Daoy (cell line): ENCODE data around the gene MUC20. TPM values are rescaled to one million over a fixed set of nuclear protein-coding genes. Genes with fewer than 3 reads are reported as not detected.
"Not testable (repeated sequence)": the region's sequence is repeated elsewhere in the genome, so short reads cannot be mapped to it uniquely, and the experiment has no call there.

Experiments used
- DNase-seq: peaks from one replicate; pipeline ENCODE4 v3.0.0-alpha.2; 2015; ENCODE audit warnings: low read depth
- total RNA-seq: library from RNA; depleted of rRNA; stranded (reverse); fragments of >200 nt; shearing (Covaris generic); gene quantifications from 2 replicates; pipeline ENCODE4 v1.2.3, GENCODE V29; 2014

MUC20 gene
- total RNA-seq, 1 experiment from 2014 or later: not detected

DNA sequence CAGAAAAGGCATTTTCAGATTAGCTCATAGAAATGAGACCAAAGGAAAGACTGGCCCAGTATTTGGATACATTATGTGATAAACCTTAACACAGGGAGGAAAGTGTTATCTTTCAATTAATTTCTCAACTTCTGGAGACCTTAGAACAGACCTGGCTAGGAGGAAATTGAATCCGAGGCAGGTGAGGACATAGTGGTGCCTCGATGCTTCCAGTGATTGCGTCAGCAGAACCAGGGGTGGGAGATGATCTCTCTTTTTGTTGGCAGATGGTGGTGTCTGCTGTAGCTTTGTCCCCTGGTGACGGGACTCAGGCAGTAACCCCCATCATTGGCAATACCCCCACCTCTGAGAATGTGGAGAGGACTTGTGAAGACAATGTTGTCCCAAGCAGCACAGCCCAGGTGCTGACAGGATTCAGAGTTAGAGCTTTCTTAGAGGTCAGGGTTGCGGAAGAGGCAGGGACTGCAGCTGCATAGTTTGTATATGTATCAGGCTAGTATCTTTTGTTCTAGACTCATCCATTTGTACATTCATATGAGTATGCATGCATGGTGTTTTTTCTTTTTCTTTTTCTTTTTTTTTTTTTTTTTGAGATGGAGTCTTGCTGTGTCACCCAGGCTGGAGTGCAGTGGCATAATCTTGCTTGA is 27.9 kb upstream of the MUC20 start:
- no peak for DNase-seq

DNA sequence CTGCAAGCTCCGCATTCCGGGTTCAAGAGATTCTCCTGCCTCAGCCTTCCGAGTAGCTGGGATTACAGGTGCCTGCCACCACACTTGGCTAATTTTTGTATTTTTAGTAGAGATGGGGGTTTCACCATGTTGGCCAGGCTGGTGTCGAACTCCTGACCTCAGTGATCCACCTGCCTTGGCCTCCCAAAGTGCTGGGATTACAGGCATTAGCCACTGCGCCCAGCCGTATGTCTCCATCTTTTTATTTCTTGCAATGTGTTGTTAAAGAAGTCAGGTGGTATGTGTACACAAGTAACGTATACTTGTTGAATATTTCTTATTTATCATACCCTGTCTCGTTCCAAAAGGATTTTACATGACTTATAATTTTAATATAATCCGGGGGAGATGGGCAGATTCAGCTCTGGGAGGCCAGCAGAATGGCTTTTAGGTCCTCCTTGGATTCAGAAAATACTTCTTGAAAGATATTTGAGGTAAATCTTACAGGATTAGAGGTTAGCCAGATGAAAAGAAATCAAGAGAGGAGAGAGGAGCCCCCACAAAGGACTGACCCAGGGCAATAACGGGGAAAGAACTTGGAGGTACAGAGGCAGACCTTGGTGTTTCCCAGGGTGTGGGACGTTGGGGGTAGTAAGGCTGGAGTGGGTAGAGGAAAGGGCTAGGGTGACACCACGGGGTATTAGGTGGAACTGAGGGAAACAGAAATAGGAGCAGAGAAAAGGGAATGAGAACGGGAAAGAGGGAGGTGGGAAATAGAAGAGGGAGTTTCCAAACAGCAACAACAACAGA is 27.2 kb upstream of the MUC20 start:
- no peak for DNase-seq

DNA sequence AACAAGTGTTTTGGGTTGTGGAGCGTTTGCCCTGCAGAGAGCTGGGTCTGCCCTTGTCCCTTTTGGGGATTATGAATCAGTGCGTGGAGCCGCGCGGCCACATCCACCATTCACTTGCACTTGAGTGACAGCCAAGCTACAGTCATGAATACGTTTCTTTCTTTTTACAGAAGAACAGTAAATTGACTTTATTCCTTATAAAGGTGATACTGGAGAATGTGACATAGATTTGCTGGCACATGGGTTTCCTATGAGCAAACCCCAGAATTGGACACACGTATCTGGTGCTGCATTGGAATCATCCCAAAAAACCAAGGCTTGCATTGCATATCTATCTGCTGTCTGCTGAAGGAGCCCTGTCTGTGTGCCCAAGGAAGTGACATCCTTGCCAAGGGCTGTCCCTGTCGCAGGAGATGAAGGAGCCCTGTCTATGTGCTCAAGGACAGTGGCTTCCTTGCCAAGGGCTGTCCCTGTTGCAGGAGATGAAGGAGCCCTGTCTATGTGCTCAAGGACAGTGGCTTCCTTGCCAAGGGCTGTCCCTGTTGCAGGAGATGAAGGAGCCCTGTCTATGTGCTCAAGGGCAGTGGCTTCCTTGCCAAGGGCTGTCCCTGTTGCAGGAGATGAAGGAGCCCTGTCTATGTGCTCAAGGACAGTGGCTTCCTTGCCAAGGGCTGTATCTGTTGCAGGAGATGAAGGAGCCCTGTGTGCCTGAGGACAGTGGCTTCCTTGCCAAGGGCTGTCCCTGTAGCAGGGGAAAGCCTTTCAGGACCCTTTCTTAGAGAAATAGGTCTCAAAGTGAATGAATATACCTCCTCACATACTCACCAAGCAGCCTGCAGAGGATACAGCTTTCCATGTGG is 26.3 kb upstream of the MUC20 start:
- not testable (repeated sequence) for DNase-seq

DNA sequence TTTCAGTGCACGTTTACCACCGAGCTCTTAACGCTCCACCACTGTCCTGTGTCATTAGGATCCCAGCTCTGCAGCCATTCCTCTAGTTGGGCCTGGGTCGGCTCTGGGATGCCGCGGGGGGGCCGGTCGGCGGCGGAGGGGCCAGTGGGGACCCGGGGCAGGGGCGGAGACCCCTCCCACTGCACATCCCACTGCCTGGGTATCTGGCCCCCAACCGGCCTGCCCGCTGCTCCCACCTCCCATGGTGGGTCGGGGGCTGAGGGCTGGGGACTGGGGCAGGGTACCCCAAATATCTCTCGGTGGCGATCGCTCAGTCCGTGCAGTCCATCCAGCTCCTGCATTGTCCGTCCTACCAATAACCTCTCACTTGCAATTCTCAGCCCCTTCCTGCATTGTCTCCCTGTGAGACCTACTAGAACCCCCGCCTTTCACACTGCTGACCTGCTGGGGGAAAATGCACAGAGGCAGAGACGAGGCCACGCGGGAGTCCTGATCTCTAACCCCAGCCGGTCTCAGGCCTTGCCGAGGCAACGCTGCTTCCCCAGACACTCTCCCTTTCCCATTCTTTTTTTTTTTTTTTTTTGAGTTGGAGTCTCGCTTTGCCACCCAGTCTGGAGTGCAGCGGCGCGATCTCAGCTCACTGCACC is 24.0 kb upstream of the MUC20 start:
- DNase-seq: no peak

DNA sequence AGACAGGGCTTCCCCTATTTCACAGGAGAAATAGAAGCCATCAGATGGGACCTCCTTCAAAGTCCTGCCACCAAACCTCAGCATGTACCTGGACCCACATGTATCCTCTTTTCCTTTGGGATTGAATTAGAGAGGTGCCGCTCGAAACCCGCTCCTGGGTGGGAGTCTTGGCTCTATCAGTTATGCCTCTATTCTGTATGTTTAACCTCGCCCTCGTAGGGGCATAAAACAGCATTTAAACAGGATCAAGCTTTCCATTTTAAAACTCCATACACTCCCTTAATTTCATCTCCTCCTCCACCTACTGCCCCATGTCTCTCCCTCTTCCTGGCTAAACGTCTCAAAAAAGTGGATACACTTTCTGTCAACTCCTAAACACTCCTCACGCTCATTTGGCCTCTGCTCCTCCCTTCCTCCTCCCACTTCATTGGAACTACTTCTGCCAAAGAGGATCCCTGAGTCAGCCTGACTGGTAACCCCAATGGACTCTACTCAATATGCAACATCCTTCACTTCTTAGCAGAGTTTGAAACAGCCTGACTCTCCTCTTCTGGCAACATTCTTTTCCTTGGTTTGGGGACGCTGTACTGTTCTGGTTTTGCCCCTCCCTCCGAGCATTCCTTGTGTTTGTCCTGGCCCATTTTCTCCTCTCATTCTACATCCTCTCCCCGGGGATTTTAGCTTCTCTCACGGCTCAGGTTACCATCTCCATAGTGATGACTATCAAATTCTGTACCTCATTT is 23.0 kb upstream of the MUC20 start:
- DNase-seq: peak; percentile 66

DNA sequence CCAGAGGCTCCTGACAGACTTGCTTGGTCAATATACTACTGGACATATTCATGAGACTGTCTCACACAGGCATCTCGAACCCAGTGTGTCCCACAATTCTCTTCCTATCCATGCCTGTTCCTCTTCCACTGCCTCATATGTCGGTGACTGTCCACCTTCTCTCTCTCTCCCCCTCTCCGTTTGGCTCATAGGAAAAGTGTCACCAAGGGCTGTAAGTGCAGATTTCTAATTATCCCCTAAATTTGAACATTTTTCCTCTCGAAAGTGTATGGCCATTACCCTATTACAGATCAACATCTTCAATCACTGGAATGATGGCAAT is 22.5 kb upstream of the MUC20 start:
- no peak for DNase-seq

DNA sequence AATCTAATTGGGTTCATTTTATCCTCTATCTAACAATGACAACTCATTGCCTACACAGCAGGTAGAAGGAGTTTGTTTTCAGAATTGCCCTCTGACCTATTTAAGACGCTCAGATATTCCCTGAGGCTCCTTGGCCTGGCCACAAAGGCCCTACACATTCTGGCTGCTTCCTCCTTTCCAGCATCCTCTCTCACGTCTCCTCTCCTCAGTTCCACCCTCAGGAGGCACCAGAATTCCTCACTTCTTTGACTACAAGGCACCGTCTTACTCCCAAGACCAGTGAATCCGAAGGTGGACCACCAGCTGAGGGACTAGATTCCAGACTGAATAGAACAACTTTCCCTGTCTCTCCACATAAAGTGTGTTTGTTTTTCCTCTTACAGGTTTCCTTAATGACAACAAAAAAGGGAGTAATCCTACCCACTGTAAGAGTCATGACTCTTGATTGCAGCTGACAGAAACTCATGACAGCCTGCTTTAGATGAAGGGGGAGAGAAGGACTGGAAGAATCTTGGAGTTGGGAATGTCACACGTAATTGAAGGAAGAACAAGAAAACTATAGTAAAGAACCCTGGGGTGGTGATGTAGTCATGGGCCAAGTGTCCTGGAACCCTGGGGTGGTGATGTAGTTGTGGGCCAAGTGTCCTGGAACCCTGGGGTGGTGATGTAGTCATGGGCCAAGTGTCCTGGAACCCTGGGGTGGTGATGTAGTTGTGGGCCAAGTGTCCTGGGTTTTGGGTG is 22.0 kb upstream of the MUC20 start:
- no peak for DNase-seq

DNA sequence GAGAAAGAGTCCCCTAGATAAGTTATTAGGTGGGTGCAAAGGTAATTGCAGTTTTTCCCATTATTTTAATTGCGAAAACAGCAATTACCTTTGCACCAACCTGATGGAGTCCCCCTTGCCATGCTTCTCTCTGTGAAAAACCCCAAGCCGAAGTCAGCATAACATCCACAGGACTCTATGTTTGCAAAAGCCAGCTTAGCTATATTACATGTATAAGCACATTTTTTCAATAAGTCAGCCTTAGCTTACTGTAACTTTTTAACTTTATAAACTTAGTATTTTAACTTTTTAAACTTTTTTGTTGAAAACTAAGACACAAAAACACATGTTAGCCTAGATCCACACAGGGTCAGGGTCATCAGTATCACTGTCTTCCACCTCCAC is 21.4 kb upstream of the MUC20 start:
- DNase-seq: no peak

DNA sequence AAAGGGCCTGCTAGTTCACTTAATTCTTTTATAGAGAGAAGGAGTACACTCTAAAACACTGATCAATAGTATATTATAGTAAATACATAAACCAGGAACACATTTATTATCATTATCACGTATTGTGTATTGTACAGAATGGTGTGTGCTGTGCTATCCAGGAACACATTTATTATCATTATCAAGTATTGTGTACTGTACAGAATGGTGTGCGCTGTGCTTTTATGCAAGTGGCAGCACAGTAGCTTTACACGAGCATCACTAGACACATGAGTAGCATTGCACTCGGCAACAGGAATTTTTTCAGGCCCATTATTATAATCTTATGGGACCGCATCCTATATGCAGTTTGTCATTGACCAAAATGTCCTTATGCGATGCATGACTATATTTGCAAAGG is 20.9 kb upstream of the MUC20 start:
- DNase-seq: no peak

DNA sequence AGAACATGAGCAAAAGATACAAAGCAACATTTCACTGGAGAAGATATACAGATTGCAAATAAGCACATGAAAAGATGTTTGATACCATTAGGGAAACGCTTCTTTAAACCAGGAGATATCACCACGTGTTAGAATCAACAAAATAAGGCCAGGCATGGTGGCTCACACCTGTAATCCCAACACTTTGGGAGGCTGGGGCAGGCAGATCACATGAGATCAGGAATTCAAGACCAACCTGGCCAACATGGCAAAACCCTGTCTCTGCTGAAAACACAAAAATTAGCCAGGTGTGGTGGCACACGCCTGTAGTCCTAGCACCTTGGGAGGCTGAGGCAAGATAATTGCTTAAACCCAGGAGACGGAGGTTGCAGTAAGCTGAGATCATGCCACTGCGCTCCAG is 20.5 kb upstream of the MUC20 start:
- DNase-seq: no peak

DNA sequence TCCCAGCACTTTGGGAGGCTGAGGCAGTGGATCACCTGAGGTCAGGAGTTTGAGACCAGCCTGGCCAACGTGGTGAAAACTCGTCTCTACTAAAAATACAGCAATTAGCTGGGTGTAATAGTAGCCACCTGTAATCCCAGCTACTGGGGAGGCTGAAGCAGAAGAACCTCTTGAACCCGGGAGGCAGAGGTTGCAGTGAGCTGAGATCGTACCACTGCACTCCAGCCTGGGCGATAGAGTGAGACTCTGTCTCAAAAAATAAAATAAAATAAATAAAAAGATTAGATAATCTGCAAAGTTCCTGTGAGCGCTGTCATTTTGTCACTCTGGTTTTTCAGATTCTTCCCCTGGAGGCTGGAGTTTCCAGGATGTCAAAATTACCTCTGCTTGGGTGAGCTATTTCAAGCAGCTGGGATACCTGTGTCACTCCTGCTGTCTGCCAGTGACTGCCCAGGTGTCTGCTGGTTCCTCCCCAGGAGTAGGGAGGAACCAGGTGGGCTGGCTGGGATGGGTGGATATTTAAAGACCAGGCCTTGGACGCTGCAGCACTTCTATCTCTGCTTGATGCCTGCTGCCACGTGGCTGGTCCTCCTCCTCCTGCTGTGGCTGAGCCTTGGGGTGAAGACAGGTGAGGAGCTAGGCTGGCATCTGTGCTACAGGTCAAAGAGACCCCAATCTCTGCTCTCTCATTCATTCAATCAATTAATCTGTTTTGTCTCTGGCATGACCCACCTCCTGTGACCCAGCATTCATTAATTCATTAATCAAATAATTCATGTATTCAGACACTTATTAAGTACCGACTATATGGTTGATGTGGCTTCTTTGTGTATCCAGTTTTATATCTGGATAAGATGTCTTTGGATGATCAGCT is 19.5 kb upstream of the MUC20 start:
- DNase-seq: no peak

DNA sequence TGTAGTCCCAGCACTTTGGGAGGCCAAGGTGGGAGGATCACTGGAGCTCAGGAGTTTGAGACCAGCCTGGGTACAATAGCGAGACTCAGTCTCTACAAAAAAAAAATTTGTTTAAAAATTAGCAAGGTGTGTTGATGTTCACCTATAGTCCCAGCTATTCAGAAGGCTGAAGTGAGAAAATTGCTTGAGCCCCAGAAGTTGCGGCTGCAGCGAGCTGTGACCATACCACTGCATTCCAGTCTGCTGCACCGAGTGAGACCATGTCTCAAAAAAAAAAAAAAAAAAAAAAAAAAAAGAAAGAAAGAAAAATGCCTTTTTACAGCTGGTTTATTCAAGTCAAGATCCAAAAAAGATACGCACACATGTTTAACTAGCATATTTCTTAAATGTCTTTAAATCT is 17.0 kb upstream of the MUC20 start:
- DNase-seq: no peak

DNA sequence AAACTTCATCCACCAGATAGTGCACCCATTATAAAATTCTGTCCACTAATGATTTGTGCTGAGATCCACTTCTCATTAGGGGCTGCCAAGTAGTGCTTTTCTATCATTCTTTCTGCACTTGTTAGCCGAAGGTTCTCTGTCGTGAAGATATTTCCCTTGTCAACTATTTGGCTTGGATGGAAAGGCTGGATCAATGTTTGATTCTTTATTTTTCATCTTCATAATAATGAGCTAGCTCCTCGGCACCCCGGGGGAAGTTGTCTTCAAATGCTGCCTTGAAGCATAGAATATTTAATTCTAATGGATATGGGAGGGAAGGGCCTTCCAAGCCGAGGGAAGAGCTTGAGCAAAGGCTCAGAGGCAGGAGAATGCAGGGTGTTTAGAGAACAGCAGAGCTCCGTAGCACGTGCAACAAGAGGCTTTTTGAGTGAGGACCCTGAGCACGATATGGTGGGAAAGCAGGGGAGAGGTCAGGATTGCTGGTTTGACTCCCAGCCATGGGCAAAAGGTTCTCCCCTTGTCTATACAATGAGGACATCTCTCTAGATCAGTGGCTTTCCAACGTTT is 16.3 kb upstream of the MUC20 start:
- no peak for DNase-seq

DNA sequence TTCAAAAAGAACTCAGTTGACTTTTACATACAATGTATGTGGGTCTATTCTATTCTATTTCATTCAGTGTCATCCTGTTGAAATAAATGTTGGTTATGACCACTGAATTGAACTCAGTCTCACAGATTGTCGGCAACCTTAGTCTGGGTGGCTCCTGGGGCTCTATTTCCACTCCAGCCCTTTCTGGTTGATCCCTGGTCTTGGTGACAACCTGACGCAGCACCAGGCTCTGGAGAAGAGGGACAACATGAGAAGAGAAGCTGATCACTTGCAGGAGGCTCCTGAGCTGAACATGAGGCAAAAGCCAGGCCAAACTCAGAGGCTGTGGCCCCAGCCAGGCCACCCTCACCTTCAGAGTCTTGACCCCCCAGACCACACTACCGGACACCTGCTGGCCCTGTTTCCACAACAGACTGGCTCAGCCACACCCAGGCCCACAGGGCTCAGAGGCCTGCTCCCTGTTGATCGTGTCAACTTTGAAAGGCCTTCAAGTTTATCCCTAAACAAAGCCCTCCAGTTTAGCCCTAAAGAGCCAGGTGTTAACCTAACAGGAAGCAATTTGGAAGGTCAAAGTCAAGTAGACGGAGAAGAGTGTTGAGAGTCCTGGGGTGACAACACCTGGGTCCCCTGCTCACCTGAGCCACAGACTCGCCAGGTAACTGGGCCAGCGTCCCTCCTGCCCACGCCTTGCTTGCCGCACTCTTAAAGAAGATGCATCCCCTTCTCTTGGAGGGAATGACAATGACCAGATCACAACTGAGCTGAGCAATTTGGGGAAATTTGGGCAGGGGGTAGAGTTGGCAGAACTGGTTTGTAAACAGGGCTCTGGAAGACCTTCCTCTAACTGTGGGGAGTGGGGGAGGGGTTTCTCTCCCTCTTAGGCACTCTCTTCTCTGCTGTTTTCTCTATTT is 15.4 kb upstream of the MUC20 start:
- DNase-seq: no peak

DNA sequence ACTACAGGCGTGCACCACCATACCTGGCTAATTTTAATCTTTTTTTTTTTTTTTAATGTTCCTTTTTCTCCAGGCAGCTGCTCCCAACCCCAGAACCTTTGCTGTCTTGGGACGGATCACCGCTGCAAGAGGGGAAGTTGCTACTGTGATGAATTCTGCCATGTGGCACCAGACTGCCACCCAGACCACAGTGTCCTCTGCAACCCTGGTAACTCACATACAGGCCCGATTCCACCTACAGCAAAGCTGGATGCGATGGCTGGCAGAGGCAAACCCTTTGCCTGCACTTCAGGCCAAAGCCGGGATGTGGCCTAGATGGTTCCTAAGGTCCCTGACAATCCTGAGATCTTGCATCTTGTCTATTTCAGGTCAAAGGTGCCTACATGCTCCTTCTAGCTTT is 12.7 kb upstream of the MUC20 start:
- DNase-seq: no peak

DNA sequence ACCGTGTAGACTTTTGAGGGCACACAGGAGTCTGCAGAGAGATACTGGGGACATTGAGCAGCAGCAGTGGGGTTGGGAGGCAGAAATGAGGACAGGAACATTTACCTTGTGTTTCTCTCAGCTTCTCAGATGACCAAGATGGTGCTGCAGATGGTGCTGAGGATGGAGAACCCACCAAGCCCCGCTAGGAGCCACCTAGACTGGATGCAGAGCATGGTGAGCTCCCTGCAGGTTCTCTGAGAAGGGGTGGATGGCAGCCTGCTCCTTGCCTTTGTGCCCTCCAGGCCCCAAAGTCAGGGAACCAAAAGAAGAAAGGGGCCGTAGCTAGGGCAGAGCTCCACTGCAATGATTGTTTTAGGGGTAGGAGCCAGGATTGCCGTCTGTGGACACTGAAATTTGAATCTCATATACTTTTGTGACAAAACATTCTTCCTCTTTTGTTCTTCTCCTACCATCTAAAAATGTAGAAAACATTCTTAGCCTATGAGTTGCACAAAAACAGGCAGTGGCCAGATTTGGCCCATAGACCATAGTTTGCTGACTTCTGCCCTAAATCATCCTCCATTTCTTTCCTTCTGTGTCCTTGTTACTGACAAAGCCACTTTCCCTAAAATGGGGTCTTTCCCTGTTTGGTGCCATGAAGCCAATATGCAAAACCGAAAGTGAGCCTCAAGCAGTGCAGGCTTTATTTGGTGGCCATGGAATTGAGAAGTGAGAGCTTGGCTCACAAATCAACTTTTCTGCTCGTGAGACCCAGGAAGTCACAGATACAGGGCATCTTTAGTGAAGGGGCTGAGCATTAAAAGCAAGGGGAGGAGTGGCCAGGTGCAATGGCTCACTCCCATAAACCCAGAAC is 11.9 kb upstream of the MUC20 start:
- DNase-seq: no peak

DNA sequence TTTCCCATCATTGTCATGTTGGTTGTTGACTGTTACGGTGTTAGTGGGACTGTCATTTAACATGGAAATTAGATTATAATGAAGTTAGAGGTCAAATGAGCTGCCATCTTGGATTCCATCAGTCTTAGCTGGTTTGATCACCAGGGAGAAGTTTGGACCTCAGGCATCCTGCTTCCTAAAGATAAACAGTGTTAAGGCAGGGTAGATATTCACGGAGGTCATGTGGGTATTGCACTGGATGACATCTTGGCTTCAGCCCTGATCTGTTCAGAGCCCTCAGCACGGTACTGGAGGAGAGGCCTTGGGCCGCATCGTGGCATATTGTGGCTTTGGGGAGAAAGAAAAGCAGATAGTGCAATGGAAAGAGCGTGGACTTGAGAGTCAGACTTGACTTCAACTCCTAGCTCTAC is 11.1 kb upstream of the MUC20 start:
- DNase-seq: no peak
